Measurements from ENCODE around the gene QKI. TPM values are rescaled to one million over a fixed set of nuclear protein-coding genes. Genes with fewer than 3 reads are reported as not detected.

The QKI gene
- total and polyA plus RNA-seq, 9 donors, result 44.6 to 151 (median 105) TPM

- intact Hi-C loops (cut with DNase I), result no loop called here
- H3K4me3 ChIP-seq, result no peak overlapping the region
- no peaks in the 10 kb centered on the region for H3K4me1 ChIP-seq (ENCODE audit: insufficient read depth)
- WGBS, 3 donors, result 87 to 90% (median 88%) methylated on average over 16 of the region's 16 CpGs
- no peaks in the 10 kb centered on the region for H3K36me3 ChIP-seq
- no peak overlapping the region for H3K27ac ChIP-seq
- H3K9me3 ChIP-seq, result no peaks in the 10 kb centered on the region
- no peaks in the 10 kb centered on the region for H3K27me3 ChIP-seq
- no peak for DNase-seq
- TF ChIP-seq EP300 (IDR thresholded peaks at IDR 0.05) (no peak), POLR2A (IDR thresholded peaks at IDR 0.05) (no peak)
- TF ChIP-seq, protein P1, sequence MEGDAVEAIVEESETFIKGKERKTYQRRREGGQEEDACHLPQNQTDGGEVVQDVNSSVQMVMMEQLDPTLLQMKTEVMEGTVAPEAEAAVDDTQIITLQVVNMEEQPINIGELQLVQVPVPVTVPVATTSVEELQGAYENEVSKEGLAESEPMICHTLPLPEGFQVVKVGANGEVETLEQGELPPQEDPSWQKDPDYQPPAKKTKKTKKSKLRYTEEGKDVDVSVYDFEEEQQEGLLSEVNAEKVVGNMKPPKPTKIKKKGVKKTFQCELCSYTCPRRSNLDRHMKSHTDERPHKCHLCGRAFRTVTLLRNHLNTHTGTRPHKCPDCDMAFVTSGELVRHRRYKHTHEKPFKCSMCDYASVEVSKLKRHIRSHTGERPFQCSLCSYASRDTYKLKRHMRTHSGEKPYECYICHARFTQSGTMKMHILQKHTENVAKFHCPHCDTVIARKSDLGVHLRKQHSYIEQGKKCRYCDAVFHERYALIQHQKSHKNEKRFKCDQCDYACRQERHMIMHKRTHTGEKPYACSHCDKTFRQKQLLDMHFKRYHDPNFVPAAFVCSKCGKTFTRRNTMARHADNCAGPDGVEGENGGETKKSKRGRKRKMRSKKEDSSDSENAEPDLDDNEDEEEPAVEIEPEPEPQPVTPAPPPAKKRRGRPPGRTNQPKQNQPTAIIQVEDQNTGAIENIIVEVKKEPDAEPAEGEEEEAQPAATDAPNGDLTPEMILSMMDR (IDR thresholded peaks at IDR 0.05), result no peak
Measured at GRCh38 chr6:163620670-163621330, 206.3 kb downstream of the QKI start.

GRCh38 chr6:163625265-163625664 lies 210.7 kb downstream of the QKI start:
- WGBS, 3 donors, result 90 to 92% (median 91%) methylated on average over 3 of the region's 3 CpGs
- Histone ChIP-seq H3K27ac (no peak overlapping the region), H3K36me3 (no peaks in the 10 kb centered on the region)

DNA sequence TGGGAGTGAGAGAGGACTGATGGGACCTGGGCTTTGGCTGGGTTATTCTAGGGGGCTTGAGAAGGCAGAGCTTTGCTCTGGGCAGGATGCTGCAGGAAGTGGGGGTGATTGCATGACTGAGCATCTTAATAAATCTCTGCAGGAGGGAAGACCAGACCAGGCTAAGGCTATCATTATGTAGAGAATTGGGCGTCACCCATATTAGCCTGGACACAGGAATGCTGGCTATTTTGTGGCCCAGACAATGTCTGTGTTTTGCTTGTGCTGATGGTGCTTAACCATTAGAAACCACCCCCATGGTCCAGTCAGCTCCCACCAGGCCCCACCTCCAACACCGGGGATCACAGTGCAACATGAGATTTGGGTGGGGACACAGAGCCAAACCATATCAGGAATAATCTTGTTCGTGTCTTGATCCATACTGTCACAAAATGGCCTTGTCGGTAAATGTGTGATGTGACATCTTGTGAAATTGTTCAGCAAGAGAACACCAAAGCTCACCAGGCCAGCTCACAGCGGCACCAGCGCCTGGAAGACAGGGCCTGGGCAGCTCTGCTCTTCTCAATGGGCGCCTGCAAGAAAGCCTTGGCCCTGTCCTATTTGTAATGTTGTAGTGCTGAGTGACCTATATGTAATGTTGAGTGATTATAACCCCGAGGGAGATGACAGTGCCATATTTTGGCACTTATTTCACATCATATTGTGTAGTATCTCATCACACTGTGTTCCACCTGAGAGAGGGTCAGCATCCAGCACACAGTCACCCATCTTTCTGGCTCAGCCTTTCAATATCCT lies 211.8 kb downstream of the QKI start:
- Histone ChIP-seq H3K36me3 (no peaks in the 10 kb centered on the region), H3K27ac (no peak overlapping the region), H3K9me3 (no peaks in the 10 kb centered on the region), H3K4me1 (ENCODE audit: insufficient read depth) (no peaks in the 10 kb centered on the region), H3K4me3 (no peak overlapping the region), H3K27me3 (no peaks in the 10 kb centered on the region)
- DNase-seq, result no peak
- WGBS, 3 donors, result 93 to 96% (median 93%) methylated on average over 8 of the region's 8 CpGs
- TF ChIP-seq, protein P1 (IDR thresholded peaks at IDR 0.05), result no peak
- no peak for TF ChIP-seq POLR2A (IDR thresholded peaks at IDR 0.05)
- TF ChIP-seq EP300 (IDR thresholded peaks at IDR 0.05), result no peak
- intact Hi-C loops (cut with DNase I), result no loop called here

More at GRCh38 chr6:163625265-163625664, 210.7 kb downstream of the QKI start:
- DNase-seq, result no peak
- Histone ChIP-seq H3K4me1 (ENCODE audit: insufficient read depth) (no peaks in the 10 kb centered on the region), H3K9me3 (no peaks in the 10 kb centered on the region), H3K27me3 (no peaks in the 10 kb centered on the region), H3K4me3 (no peak overlapping the region)
- intact Hi-C loops (cut with DNase I), result no loop called here
- TF ChIP-seq, protein P1 (IDR thresholded peaks at IDR 0.05), result no peak
- TF ChIP-seq EP300 (IDR thresholded peaks at IDR 0.05), result no peak
- TF ChIP-seq POLR2A (IDR thresholded peaks at IDR 0.05), result no peak

GRCh38 chr6:163627274-163628062 lies 212.9 kb downstream of the QKI start:
- no peaks in the 10 kb centered on the region for H3K27me3 ChIP-seq
- H3K27ac ChIP-seq, result no peak overlapping the region
- H3K4me3 ChIP-seq, result no peak overlapping the region
- no peaks in the 10 kb centered on the region for H3K36me3 ChIP-seq
- no peaks in the 10 kb centered on the region for H3K4me1 ChIP-seq (ENCODE audit: insufficient read depth)
- no peaks in the 10 kb centered on the region for H3K9me3 ChIP-seq
- no peak for DNase-seq
- WGBS, 3 donors, result 55 to 71% (median 61%) methylated on average over 11 of the region's 11 CpGs
- intact Hi-C loops (cut with DNase I), result no loop called here
- no peak for TF ChIP-seq EP300 (IDR thresholded peaks at IDR 0.05)
- TF ChIP-seq, protein P1 (IDR thresholded peaks at IDR 0.05), result no peak
- no peak for TF ChIP-seq POLR2A (IDR thresholded peaks at IDR 0.05)

Data from ovary (tissue), 9 donors.